H1 (cell line): ENCODE results near the gene METRN. TPM values are rescaled to one million over a fixed set of nuclear protein-coding genes. Genes with fewer than 3 reads are reported as not detected.
"Not testable (repeated sequence)": the region's sequence is repeated elsewhere in the genome, so short reads cannot be mapped to it uniquely, and the experiment has no call there.

ENCODE experiments used
- CTCF ChIA-PET: fragments of 300-600 bp; sonication (Branson Sonifier 250); formaldehyde crosslinking; loops from one replicate; lab custom pipeline; 2021; ENCODE audit not compliant: partially characterized antibody; lab: Charles Lee
- POLR2A ChIA-PET: fragments of 300-600 bp; sonication (Branson Sonifier 250); formaldehyde crosslinking; loops from one replicate; lab custom pipeline; 2021; ENCODE audit warnings: inconsistent platforms; ENCODE audit not compliant: partially characterized antibody; lab: Charles Lee
- DNase-seq, 2 experiments: peaks; one replicate each; pipeline versions ENCODE4 v3.0.0 to v3.0.0-alpha.2; 2010 to 2022; ENCODE audit warnings: low spot score in 2 of 2, low read depth in 1 of 2, mixed read lengths in 1 of 2
- FAIRE-seq: peaks from 2 replicates; lab custom pipeline; 2011; peaks lifted over from hg19 to GRCh38; lab: Jason Lieb, UNC
- H2AFZ ChIP-seq: 2 replicates; pipeline ENCODE4 v1.8.1; 2012; ENCODE audit warnings: low read length, inconsistent platforms
- H2AK5ac ChIP-seq: 2 replicates; pipeline ENCODE4 v1.6.1; 2013; ENCODE audit warnings: low read depth, low read length
- H2BK120ac ChIP-seq: replicated peaks from 2 replicates; pipeline ENCODE3; 2013; ENCODE audit warnings: low read depth, low read length, inconsistent platforms
- H2BK12ac ChIP-seq: 2 replicates; pipeline ENCODE4 v1.6.1; 2013; ENCODE audit warnings: low read depth, low read length
- H2BK15ac ChIP-seq: 2 replicates; pipeline ENCODE4 v1.6.1; 2013; ENCODE audit warnings: low read length
- H2BK20ac ChIP-seq: 2 replicates; pipeline ENCODE4 v1.6.1; 2013; ENCODE audit warnings: low read length
- H2BK5ac ChIP-seq: 2 replicates; pipeline ENCODE4 v1.6.1; 2013; ENCODE audit warnings: low read depth, low read length
- H3K14ac ChIP-seq: 2 replicates; pipeline ENCODE4 v1.6.1; 2013; ENCODE audit warnings: inconsistent platforms; ENCODE audit not compliant: insufficient read length
- H3K18ac ChIP-seq: 2 replicates; pipeline ENCODE4 v1.6.1; 2013; ENCODE audit warnings: low read length; ENCODE audit errors: extremely low read depth
- H3K23ac ChIP-seq: 2 replicates; pipeline ENCODE4 v1.6.1; 2013; ENCODE audit warnings: inconsistent platforms; ENCODE audit not compliant: insufficient read length
- H3K23me2 ChIP-seq: 2 replicates; pipeline ENCODE4 v1.6.1; 2013; ENCODE audit warnings: low read depth, low read length
- H3K27ac ChIP-seq: 2 replicates; pipeline ENCODE4 v1.6.1; 2011; ENCODE audit warnings: low read depth, low read length, inconsistent platforms
- H3K27me3 ChIP-seq, 4 experiments: replicated peaks in 1 of 4; 1 replicate in 1 of 4; 2 replicates in 3 of 4; pipeline versions ENCODE4 v1.6.1 to v1.8.1; 2011 to 2013; ENCODE audit warnings: low read length in 3 of 4, mild to moderate bottlenecking in 3 of 4, inconsistent platforms in 2 of 4, mixed read lengths in 2 of 4, moderate library complexity in 1 of 4; ENCODE audit not compliant: control insufficient read depth in 3 of 4, insufficient read depth in 3 of 4; ENCODE audit errors: extremely low read depth in 1 of 4
- H3K36me3 ChIP-seq, 4 experiments: 2 replicates each; pipeline versions ENCODE4 v1.6.1 to v1.8.1; 2011 to 2013; ENCODE audit warnings: mild to moderate bottlenecking in 4 of 4, low read length in 3 of 4, moderate library complexity in 2 of 4, control low read depth in 1 of 4, inconsistent platforms in 1 of 4; ENCODE audit not compliant: insufficient read depth in 4 of 4, control insufficient read depth in 2 of 4
- H3K4ac ChIP-seq: replicated peaks from 2 replicates; pipeline ENCODE3; 2013; ENCODE audit warnings: low read length, low read depth, mixed read lengths, inconsistent platforms; ENCODE audit not compliant: insufficient read length
- H3K4me1 ChIP-seq, 4 experiments: replicated peaks in 1 of 4; 1 replicate in 1 of 4; 2 replicates in 3 of 4; pipeline versions ENCODE4 v1.6.1 to v1.8.1; 2011 to 2013; ENCODE audit warnings: low read length in 3 of 4, inconsistent platforms in 2 of 4, mixed read lengths in 1 of 4; ENCODE audit not compliant: insufficient read depth in 4 of 4, control insufficient read depth in 3 of 4
- H3K4me2 ChIP-seq, 2 experiments: 2 replicates each; pipeline versions ENCODE4 v1.6.1 to v1.8.1; 2011 to 2013; ENCODE audit warnings: low read depth in 2 of 2, low read length in 2 of 2, control low read depth in 1 of 2, inconsistent platforms in 1 of 2, mild to moderate bottlenecking in 1 of 2; ENCODE audit not compliant: insufficient read depth in 1 of 2
- H3K4me3 ChIP-seq, 4 experiments: fragments of 200-600, 300-600 bp in 1 of 4; sonication (generic), shearing (Covaris generic), sonication (Bioruptor Twin) in 1 of 4; 2 replicates each; pipeline versions ENCODE4 v1.5.1 to v1.8.1; 2011 to 2016; ENCODE audit warnings: low read length in 4 of 4, low read depth in 3 of 4, control low read depth in 2 of 4, inconsistent platforms in 2 of 4, mild to moderate bottlenecking in 2 of 4, mixed read lengths in 1 of 4, moderate library complexity in 1 of 4; ENCODE audit not compliant: insufficient read depth in 2 of 4; ENCODE audit errors: extremely low read depth in 1 of 4
- H3K56ac ChIP-seq: replicated peaks from 2 replicates; pipeline ENCODE3; 2013; ENCODE audit warnings: low read depth, mild to moderate bottlenecking, mixed read lengths, low read length, inconsistent platforms; ENCODE audit not compliant: insufficient read length
- H3K79me1 ChIP-seq: 2 replicates; pipeline ENCODE4 v1.6.1; 2013; ENCODE audit warnings: low read depth, low read length, control low read depth
- H3K79me2 ChIP-seq, 2 experiments: 2 replicates each; pipeline versions ENCODE4 v1.6.1 to v1.8.1; 2012 to 2013; ENCODE audit warnings: low read length in 2 of 2, mild to moderate bottlenecking in 2 of 2, inconsistent platforms in 1 of 2; ENCODE audit not compliant: insufficient read depth in 2 of 2, control insufficient read depth in 1 of 2
- H3K9ac ChIP-seq, 4 experiments: replicated peaks in 1 of 4; 1 replicate in 1 of 4; 2 replicates in 3 of 4; pipeline versions ENCODE4 v1.6.1 to v1.8.1; 2011 to 2013; ENCODE audit warnings: low read depth in 3 of 4, low read length in 3 of 4, control low read depth in 2 of 4, mild to moderate bottlenecking in 2 of 4, moderate library complexity in 2 of 4, inconsistent platforms in 1 of 4; ENCODE audit errors: extremely low read depth in 1 of 4
- H3K9me3 ChIP-seq, 2 experiments: 2 replicates each; pipeline versions ENCODE4 v1.6.1 to v1.8.1; 2012 to 2013; ENCODE audit warnings: mild to moderate bottlenecking in 2 of 2, moderate library complexity in 2 of 2, control low read depth in 1 of 2, inconsistent platforms in 1 of 2, low read depth in 1 of 2, low read length in 1 of 2, mixed read lengths in 1 of 2; ENCODE audit not compliant: insufficient read depth in 2 of 2
- H4K20me1 ChIP-seq, 2 experiments: replicated peaks in 1 of 2; 2 replicates each; pipeline versions ENCODE3 to v1.8.1; 2011 to 2013; ENCODE audit warnings: inconsistent platforms in 2 of 2, low read length in 2 of 2, mild to moderate bottlenecking in 1 of 2; ENCODE audit not compliant: insufficient read depth in 2 of 2, control insufficient read depth in 1 of 2
- H4K5ac ChIP-seq: 2 replicates; pipeline ENCODE4 v1.6.1; 2013; ENCODE audit warnings: low read length, low read depth, mixed read lengths, inconsistent platforms; ENCODE audit not compliant: insufficient read length
- H4K8ac ChIP-seq: 2 replicates; pipeline ENCODE4 v1.8.0; 2013; ENCODE audit warnings: mild to moderate bottlenecking, moderate library complexity, low read length, inconsistent platforms; ENCODE audit not compliant: insufficient read depth; ENCODE audit errors: extremely low read depth
- H4K91ac ChIP-seq: replicated peaks from 2 replicates; pipeline ENCODE3; 2013; ENCODE audit warnings: low read length, mixed read lengths, inconsistent platforms; ENCODE audit not compliant: insufficient read length
- WGBS, 2 experiments: shearing (Covaris generic) in 1 of 2; methylation state at CpG; one replicate each; pipeline versions ENCODE4 v1.1.6 to v1.1.7; 2013 to 2015; ENCODE audit warnings: low lambda C conversion rate in 2 of 2, mixed read lengths in 2 of 2, inconsistent platforms in 1 of 2, low coverage in 1 of 2, missing lambda C conversion rate in 1 of 2; ENCODE audit not compliant: insufficient replicate concordance in 2 of 2, insufficient coverage in 1 of 2, insufficient read length in 1 of 2; ENCODE audit errors: extremely low coverage in 1 of 2, missing lambda C conversion rate in 1 of 2; 5-methylcytosine and 5-hydroxymethylcytosine counted together
- polyA plus RNA-seq, 7 experiments: library from polyadenylated mRNA; depleted of rRNA in 3 of 7; stranded (reverse) in 5 of 7; unstranded in 2 of 7; fragments of >200 nt in 5 of 7; fragments of 200-250 nt in 2 of 7; gene quantifications; 1 replicate in 5 of 7; 2 replicates in 1 of 7; 4 replicates in 1 of 7; pipeline versions ENCODE4 v1.2.1 to v1.2.3, GENCODE V29; 2011 to 2013; ENCODE audit warnings: missing spikeins in 2 of 7, mixed read lengths in 2 of 7
- total RNA-seq: library from RNA; stranded (reverse); fragmentation: NEBNext Ultra II Directional; extraction: Animal tissue kit (Norgen Biotek cat#: 25700); gene quantifications from 2 replicates; pipeline ENCODE4 v1.2.1, GENCODE V29; 2021

The METRN gene
- total and polyA plus RNA-seq, 2 of the 8 experiments (the other 6 are each of a cell fraction or from before 2014, with no cell fraction given) = 18.7 to 25.8 TPM

GRCh38 chr16:691242-691641, 23.7 kb upstream of the METRN start:
- not testable (repeated sequence) for H3K4me3 ChIP-seq, H3K36me3 ChIP-seq, H3K23ac ChIP-seq, DNase-seq, H3K4ac ChIP-seq, H3K14ac ChIP-seq, H3K79me2 ChIP-seq, H3K4me2 ChIP-seq, H2BK20ac ChIP-seq, H3K18ac ChIP-seq, H2BK120ac ChIP-seq, H3K9me3 ChIP-seq, FAIRE-seq, H4K91ac ChIP-seq, H2BK5ac ChIP-seq, H4K8ac ChIP-seq, H4K5ac ChIP-seq, H2BK15ac ChIP-seq, H3K79me1 ChIP-seq, H3K27ac ChIP-seq, H3K9ac ChIP-seq, H3K56ac ChIP-seq, H2AFZ ChIP-seq
- H4K20me1 ChIP-seq = peaks cover 0 to 15% of the 10 kb centered on the region in 2 experiments
- POLR2A ChIA-PET = interaction anchor here (2.0 to 4.1 kb wide), 3 partner anchors 11 to 16 kb away, joined by 12 to 39 read pairs (median 26); partner anchors contain the start of genes RHBDL1 and STUB1
- peaks cover 0 to 23% (median 15%) of the 10 kb centered on the region in 4 experiments; a peak in 5 of 7 replicates for H3K4me1 ChIP-seq
- CTCF ChIA-PET = interaction anchor here (0.6 to 1.5 kb wide), 3 partner anchors 12 to 402 kb away, joined by 3 to 4 read pairs (median 4); no protein-coding TSS in a partner anchor
- peak overlapping the region; percentile 75; the same call in 1 of the 2 replicates for H2AK5ac ChIP-seq
- H2BK12ac ChIP-seq = peak overlapping the region; percentile 60; the same call in 1 of the 2 replicates
- WGBS, 2 experiments = 87% methylated on average over 16 of the region's 16 CpGs; no CpG with 5 or more reads in 1 of the 2 experiments
- H3K27me3 ChIP-seq = peaks cover 1 to 46% (median 29%) of the 10 kb centered on the region in 4 experiments
- peaks cover 15% of the 10 kb centered on the region for H3K23me2 ChIP-seq
